ENCODE measurements around the gene PDGFB.

DNA sequence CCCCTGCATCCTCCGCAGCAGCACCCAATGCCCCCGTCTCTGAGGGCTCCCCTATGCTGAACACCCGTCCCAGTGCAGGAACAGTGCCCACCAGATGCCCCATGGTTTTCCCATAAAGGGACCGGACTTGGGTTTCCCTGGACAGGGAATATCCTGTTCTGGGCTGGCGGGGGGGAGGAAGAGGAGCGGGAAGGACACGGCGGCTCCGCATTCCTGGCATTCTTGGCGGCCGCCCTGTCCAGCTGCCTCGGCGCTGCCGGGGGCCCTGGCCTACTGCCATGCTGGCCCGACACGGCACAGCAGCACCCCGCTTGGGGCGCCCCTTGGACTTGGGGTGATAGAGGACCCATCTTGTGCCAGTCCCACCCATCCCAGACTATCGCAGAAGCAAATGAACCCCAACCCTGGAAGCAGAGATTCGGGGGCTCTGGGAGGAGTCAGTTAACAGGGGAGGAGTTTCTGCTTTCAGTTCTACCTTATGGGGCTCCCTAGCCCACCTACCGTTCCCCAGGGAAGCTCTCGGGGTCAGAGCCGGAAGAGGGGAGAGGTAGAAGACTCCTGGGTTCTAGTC, 68.6 kb downstream of the PDGFB start:
- TF ChIP-seq EP300 (IDR thresholded peaks at IDR 0.05; ENCODE audit: low read depth), result peak; percentile 92
- TF ChIP-seq CTCF (IDR thresholded peaks at IDR 0.05), result no peak
- peak; percentile 70 to 87 (median 76) for TF ChIP-seq POLR2AphosphoS5 (IDR thresholded peaks at IDR 0.05)

All from transverse colon (tissue), 4 donors.